Amniotic epithelial cell (primary cell): ENCODE data around the gene OR10AD1.
"Not testable (repeated sequence)": the region's sequence is repeated elsewhere in the genome, so short reads cannot be mapped to it uniquely, and the experiment has no call there.

ENCODE experiments used
- DNase-seq: peaks from one replicate; pipeline ENCODE4 v3.0.0-alpha.2; 2010; ENCODE audit warnings: low read depth

Gene OR10AD1

DNA sequence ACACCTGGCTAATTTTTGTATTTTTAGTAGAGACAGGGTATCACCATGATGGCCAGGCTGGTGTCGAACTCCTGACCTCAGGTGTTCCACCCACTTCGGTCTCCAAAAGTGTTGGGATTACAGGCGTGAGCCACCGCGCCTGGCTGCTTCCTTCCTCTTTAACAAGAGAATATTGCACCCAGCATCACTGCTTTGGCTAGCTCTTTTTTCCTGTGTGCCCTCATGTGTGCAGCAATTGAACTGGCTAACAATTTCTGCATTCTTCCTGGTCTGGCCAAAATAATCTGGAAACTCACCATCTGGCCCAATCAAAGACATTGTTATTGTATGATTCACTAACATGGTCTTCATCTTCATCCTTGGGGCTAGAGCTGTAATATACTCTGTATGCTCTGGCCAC, 43.0 kb downstream of the OR10AD1 start:
- DNase-seq = no peak

DNA sequence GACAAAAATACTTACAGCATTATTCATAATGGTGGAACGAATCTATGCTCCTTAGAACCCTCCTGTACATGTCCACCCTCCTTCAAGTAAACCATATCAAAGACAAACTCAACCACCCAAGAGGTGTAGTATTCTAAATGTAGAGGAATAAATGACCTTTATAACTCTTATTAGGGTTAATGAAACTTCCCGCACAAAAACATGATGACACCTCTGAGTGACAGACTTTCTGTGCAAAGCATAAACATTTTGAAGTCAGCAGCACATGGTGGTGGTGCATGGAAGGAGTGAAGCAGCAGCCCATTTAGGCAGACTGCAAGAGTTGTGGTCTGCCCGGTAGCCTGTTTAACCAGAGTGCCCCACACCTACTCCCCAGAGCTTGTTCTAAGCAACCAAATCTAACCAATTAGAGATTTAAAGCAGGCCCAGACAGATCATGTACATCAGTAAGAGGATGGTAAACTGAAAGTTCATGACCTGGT, 45.2 kb downstream of the OR10AD1 start:
- no peak for DNase-seq

DNA sequence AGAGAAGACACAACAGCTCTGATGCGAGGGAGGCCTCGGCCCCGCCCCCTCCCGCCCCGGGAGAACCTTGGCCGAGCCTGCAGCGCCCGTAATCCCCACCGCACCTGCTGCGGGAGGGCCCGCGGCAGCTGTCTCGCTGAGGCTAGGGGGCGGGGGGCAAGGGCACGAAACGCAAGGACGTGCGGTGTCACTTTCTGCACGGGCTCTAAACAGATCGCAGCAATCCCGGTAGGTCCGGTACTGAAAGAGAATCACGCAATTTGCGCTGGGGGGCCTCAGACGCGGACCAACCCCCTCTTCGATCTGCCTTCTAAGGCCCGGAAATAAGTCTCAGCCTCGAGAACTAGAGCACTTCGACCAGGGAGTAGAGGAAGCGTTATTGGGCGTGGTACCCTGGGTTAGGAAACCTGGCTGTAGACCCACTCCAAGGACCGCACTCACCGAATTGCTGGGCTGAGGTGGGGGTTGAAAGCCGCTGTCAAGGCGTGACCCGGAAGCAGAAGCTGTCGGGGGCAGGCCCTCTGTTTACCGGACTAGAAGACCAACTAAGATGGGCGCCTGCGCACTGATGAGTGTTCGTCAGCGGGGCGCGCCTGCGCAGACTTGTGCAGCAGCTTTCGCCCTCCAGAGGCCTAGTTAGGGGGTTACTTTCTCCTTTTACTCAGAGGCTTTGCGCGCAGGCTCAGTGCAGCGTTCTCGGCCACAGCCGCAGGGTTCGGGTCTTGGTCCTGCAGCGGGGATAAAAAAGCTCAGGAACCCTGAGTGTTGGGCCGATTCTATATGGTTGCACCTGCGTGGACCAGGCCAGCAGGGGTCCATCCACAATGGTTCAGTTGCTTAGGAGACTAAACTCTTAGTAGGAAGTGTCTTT, 45.8 kb downstream of the OR10AD1 start, which contains the start of gene ASB8:
TSS of gene ASB8 (minus strand) at position 498 of the 871 bp plus-strand sequence. CDS start 4,019 bp downstream, outside the sequence.
- peak; percentile 97 for DNase-seq

GRCh38 chr12:48156652-48157017, 46.5 kb downstream of the OR10AD1 start:
- DNase-seq = no peak

DNA sequence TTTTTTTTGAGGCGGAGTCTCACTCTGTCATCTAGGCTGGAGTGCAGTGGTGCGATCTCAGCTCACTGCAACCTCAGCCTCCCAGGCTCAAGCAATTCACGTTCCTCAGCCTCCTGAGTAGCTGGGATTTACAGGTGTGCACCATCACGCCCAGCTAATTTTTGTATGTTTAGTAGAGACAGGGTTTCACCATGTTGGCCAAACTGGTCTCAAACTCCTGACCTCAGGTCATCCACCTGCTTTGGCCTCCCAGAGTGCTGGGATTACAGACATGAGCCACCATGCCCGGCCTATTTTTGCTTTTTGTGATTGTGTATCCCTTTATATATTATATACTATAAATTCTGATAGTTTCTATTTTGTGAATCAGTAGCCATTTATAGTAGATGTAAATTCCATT, 47.3 kb downstream of the OR10AD1 start:
- DNase-seq = not testable (repeated sequence)
